ENCODE results near the gene SUGCT.

DNA sequence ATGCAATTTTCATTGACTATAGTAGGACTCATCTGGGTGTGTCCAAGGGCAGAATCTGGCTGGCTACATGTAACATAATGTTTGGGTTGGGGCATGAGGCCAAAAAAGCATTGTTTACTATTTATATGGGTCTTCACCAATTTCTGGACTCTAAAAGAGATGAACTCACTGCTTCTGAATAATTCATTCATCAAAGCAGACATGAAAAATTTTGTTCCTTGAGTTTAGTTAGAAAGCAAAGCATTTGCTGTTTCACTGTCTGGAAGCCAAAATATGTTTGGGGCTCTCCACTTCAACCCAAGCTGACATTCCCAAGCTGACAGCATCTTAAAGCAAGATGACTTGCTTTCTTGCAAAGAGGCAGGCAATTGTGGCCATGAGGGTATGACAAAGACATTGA is 670.6 kb downstream of the SUGCT start:
- TF ChIP-seq MAX (IDR thresholded peaks at IDR 0.05): no peak
- no peak for TF ChIP-seq REST (IDR thresholded peaks at IDR 0.05; ENCODE audit: low read depth)
- TF ChIP-seq CREB1 (IDR thresholded peaks at IDR 0.05; ENCODE audit: low read depth): no peak
- TF ChIP-seq EP300 (IDR thresholded peaks at IDR 0.05; ENCODE audit: borderline replicate concordance): no peak
- no peak for TF ChIP-seq TAF1 (IDR thresholded peaks at IDR 0.05; ENCODE audit: low read depth)
- TF ChIP-seq RAD21 (IDR thresholded peaks at IDR 0.05; ENCODE audit: low read depth): no peak
- TF ChIP-seq FOXM1 (IDR thresholded peaks at IDR 0.05; ENCODE audit: borderline replicate concordance, low read depth): no peak
- no peak for TF ChIP-seq USF1 (IDR thresholded peaks at IDR 0.05)
- TF ChIP-seq YY1 (IDR thresholded peaks at IDR 0.05; ENCODE audit: low read depth): no peak
- TF ChIP-seq CEBPB (IDR thresholded peaks at IDR 0.05): no peak
- no peak for TF ChIP-seq EGR1 (IDR thresholded peaks at IDR 0.05)
- no peak for TF ChIP-seq ZBTB7A (IDR thresholded peaks at IDR 0.05; ENCODE audit: low read depth)
- no peak for TF ChIP-seq TEAD4 (IDR thresholded peaks at IDR 0.05)
- TF ChIP-seq NFIC (IDR thresholded peaks at IDR 0.05): no peak

All from Ishikawa (cell line).